Measurements from ENCODE around the gene ZSCAN5C. TPM values are rescaled to one million over a fixed set of nuclear protein-coding genes. Genes with fewer than 3 reads are reported as not detected.
"Not testable (repeated sequence)": the region's sequence is repeated elsewhere in the genome, so short reads cannot be mapped to it uniquely, and the experiment has no call there.

ZSCAN5C gene
- total and polyA plus RNA-seq, 4 experiments from 2014 or later = not detected

DNA sequence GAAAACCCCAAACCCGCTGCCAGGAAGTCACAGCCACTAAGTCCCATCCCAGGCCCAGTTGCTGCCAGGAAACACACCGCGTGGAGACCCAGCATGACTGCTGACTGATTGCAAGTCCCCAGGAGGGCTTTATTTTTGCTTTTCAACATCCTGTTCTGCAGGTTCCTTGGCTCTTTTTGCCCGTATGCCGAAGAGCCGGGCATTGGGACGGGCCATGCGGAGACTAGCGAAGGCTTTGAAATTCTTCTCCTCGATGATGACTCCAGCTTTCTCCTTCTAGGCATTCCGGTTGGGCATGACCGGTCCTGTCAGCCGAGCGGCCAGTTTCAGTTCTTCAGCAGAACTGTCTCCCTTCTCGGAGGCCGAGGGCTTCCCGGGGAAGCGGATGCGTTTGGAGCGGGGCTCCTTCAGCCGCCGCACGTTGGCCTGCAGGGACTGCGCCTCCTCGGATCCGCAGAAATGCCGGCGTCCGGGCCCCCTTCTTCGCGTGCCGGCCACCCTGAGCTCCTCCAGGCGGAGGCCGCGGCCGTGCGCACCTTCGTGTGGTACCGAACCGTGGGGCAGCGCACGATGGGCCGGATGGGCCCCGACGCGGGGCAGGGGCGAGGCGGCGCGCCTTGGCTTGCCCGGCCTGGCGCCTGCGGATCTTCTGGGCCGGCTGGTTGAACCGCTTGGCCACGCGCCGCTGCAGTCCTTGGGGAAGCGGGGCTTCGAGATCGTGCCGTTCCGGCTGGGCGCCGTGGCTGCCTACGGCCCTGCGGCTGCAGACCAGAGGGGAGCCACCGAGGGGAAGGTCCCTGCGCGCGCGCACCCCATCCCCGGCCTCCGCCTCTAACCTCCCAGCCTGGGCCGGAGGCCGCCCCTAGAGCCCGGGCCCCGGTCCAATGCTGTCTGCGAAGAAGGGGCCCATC lies 15.2 kb downstream of the ZSCAN5C start:
- H3K4me3 ChIP-seq (ENCODE audit: low read length in 2 of 2) = no peak overlapping the region
- peak overlapping the region in 2 of 8 donors; percentile 3 to 28 for H3K4me3 Mint-ChIP-seq
- intact Hi-C loops (cut with micrococcal nuclease) = no loop called here
- no peaks in the 10 kb centered on the region for H3K27me3 ChIP-seq (ENCODE audit: insufficient read depth, low read length)
- peaks cover 15% of the 10 kb centered on the region in 2 donors for H3K27me3 Mint-ChIP-seq
- peaks cover 0 to 2% (median 0%) of the 10 kb centered on the region in 8 donors for H3K9me3 Mint-ChIP-seq
- no peaks in the 10 kb centered on the region for H3K9me3 ChIP-seq (ENCODE audit: control insufficient read depth in 1 of 2, low read length in 2 of 2)
- no peak for DNase-seq
- H3K4me1 ChIP-seq (ENCODE audit: insufficient read depth, low read length) = no peaks in the 10 kb centered on the region
- peaks cover 0 to 9% (median 0%) of the 10 kb centered on the region in 4 donors for H3K4me1 Mint-ChIP-seq
- H3K27ac ChIP-seq (ENCODE audit: low read depth, low read length) = no peak overlapping the region
- CTCF ChIA-PET (ENCODE audit: partially characterized antibody) = no interaction called here
- H3K36me3 ChIP-seq (ENCODE audit: insufficient read depth, low read length) = no peaks in the 10 kb centered on the region
- no peak overlapping the region for H3K27ac Mint-ChIP-seq
- H3K36me3 Mint-ChIP-seq = peaks cover 12 to 16% of the 10 kb centered on the region in 2 donors
- POLR2A ChIA-PET (ENCODE audit: partially characterized antibody) = no interaction called here

DNA sequence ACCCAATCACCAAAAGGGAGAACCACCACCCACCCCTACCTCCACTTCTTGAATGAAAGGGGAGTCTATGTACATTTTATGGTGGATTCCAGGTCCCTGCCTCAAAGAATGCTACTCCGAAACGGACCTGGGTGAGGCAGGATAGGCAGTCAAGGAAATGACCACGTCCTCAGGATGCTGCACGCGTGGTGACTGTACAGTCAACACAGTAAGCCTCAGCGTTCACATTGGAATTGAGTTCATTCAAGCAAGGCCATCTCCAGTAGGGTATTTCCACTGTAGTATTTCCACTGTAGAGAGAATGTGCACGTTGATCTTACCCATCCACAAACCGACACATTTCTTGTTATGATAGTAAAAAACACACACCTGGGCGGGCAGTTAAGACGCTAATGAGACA lies 16.9 kb downstream of the ZSCAN5C start:
- peaks cover 15% of the 10 kb centered on the region in 2 donors for H3K27me3 Mint-ChIP-seq
- H3K4me3 ChIP-seq (ENCODE audit: low read length in 2 of 2) = no peak overlapping the region
- no peak for DNase-seq
- H3K36me3 ChIP-seq (ENCODE audit: insufficient read depth, low read length) = no peaks in the 10 kb centered on the region
- POLR2A ChIA-PET (ENCODE audit: partially characterized antibody) = no interaction called here
- H3K27ac Mint-ChIP-seq = no peak overlapping the region
- peaks cover 0 to 9% (median 0%) of the 10 kb centered on the region in 4 donors for H3K4me1 Mint-ChIP-seq
- H3K9me3 Mint-ChIP-seq = peaks cover 0 to 1% (median 0%) of the 10 kb centered on the region in 8 donors
- no peaks in the 10 kb centered on the region for H3K9me3 ChIP-seq (ENCODE audit: control insufficient read depth in 1 of 2, low read length in 2 of 2)
- H3K4me1 ChIP-seq (ENCODE audit: insufficient read depth, low read length) = no peaks in the 10 kb centered on the region
- CTCF ChIA-PET (ENCODE audit: partially characterized antibody) = no interaction called here
- H3K4me3 Mint-ChIP-seq = no peak overlapping the region
- H3K27ac ChIP-seq (ENCODE audit: low read depth, low read length) = no peak overlapping the region
- no peaks in the 10 kb centered on the region for H3K27me3 ChIP-seq (ENCODE audit: insufficient read depth, low read length)
- intact Hi-C loops (cut with micrococcal nuclease) = no loop called here
- peaks cover 25 to 29% of the 10 kb centered on the region in 2 donors for H3K36me3 Mint-ChIP-seq

DNA sequence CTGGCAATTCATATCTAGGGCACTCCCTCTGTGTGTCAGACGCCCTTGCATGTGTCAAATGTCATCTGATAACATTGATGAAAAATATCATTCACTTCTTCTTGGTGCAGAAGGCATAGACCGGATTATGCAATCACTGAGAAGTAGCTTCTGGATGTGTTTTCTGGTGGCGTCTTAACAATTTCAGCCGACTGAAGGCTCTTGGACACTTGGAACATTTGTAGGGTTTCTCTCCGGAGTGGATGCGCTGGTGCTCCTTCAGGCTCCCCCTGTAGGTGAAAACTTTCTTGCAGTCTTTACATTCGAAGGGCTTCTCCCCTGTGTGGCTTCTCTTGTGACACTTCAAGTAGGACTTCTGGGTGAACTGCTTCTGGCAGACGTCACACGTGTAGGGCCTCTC lies 19.4 kb downstream of the ZSCAN5C start:
- CTCF ChIA-PET (ENCODE audit: partially characterized antibody); POLR2A ChIA-PET (ENCODE audit: partially characterized antibody); H3K27ac ChIP-seq (ENCODE audit: low read depth, low read length); H3K4me1 ChIP-seq (ENCODE audit: insufficient read depth, low read length); H3K27ac Mint-ChIP-seq; H3K27me3 ChIP-seq (ENCODE audit: insufficient read depth, low read length); H3K4me3 ChIP-seq (ENCODE audit: low read length in 2 of 2); DNase-seq; H3K36me3 ChIP-seq (ENCODE audit: insufficient read depth, low read length); H3K9me3 Mint-ChIP-seq; H3K27me3 Mint-ChIP-seq; intact Hi-C loops (cut with micrococcal nuclease); H3K4me1 Mint-ChIP-seq; H3K9me3 ChIP-seq (ENCODE audit: control insufficient read depth in 1 of 2, low read length in 2 of 2); H3K4me3 Mint-ChIP-seq: not testable (repeated sequence)
- H3K36me3 Mint-ChIP-seq = peaks cover 25 to 29% of the 10 kb centered on the region in 2 donors

DNA sequence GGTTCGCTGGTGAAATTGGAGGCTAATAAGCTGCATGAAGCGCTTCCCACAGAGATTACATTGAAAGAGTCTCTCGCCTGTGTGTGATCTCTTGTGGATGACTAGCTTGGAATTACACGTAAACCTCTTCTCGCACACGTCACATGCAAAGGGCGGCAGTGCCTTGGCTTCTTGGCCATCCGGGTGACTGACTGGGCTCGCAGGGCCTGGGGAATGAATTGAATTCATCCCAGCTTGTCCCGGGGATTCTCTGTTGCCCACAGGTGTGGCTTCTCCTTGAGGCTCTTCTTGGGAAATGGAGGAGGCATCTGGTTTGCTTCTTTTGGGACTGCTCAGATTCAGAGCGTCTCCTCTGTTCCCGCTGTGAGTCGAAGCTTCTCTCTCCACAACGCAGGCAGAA lies 19.8 kb downstream of the ZSCAN5C start:
- Mint-ChIP-seq H3K36me3 (peaks cover 25 to 29% of the 10 kb centered on the region in 2 donors), H3K9me3 (no peaks in the 10 kb centered on the region), H3K4me3 (no peak overlapping the region), H3K4me1 (peaks cover 0 to 7% (median 0%) of the 10 kb centered on the region in 4 donors), H3K27ac (no peak overlapping the region), H3K27me3 (peaks cover 3 to 5% of the 10 kb centered on the region in 2 donors)
- intact Hi-C loops (cut with micrococcal nuclease) = no loop called here
- no peaks in the 10 kb centered on the region for H3K4me1 ChIP-seq (ENCODE audit: insufficient read depth, low read length)
- DNase-seq = no peak
- H3K9me3 ChIP-seq (ENCODE audit: control insufficient read depth in 1 of 2, low read length in 2 of 2) = no peaks in the 10 kb centered on the region
- no peaks in the 10 kb centered on the region for H3K36me3 ChIP-seq (ENCODE audit: insufficient read depth, low read length)
- no peak overlapping the region for H3K27ac ChIP-seq (ENCODE audit: low read depth, low read length)
- no peaks in the 10 kb centered on the region for H3K27me3 ChIP-seq (ENCODE audit: insufficient read depth, low read length)
- ChIA-PET CTCF (ENCODE audit: partially characterized antibody) (no interaction called here), POLR2A (ENCODE audit: partially characterized antibody) (no interaction called here)
- H3K4me3 ChIP-seq (ENCODE audit: low read length in 2 of 2) = no peak overlapping the region

DNA sequence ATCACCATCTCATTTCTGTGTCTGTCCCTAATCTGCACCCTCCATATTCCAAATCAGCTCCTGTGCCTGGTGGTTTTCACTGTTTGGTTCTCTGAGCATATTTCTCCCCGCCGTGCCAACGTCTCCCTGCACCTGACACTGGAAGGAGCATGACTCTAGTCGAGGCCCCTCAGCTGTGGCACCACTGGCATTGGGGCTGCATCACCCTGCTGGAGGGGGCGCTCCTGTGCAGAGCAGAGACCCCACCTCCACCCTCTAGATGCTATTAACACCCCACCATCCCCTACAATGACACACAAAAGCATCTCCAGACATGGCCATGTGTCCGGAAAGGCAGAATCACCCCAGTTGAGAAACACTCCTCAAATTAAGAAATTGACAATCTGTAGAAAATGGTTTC lies 20.8 kb downstream of the ZSCAN5C start:
- Mint-ChIP-seq H3K4me1 (peaks cover 0 to 3% (median 0%) of the 10 kb centered on the region in 4 donors), H3K27ac (peak overlapping the region in 1 of 7 donors; percentile 15), H3K4me3 (no peak overlapping the region), H3K27me3 (peaks cover 2% of the 10 kb centered on the region in 2 donors), H3K9me3 (no peaks in the 10 kb centered on the region), H3K36me3 (peaks cover 25 to 28% of the 10 kb centered on the region in 2 donors)
- H3K36me3 ChIP-seq (ENCODE audit: insufficient read depth, low read length) = no peaks in the 10 kb centered on the region
- no peaks in the 10 kb centered on the region for H3K4me1 ChIP-seq (ENCODE audit: insufficient read depth, low read length)
- ChIA-PET CTCF (ENCODE audit: partially characterized antibody) (no interaction called here), POLR2A (ENCODE audit: partially characterized antibody) (no interaction called here)
- no peak for DNase-seq
- H3K27me3 ChIP-seq (ENCODE audit: insufficient read depth, low read length) = no peaks in the 10 kb centered on the region
- no peaks in the 10 kb centered on the region for H3K9me3 ChIP-seq (ENCODE audit: control insufficient read depth in 1 of 2, low read length in 2 of 2)
- no peak overlapping the region for H3K27ac ChIP-seq (ENCODE audit: low read depth, low read length)
- intact Hi-C loops (cut with micrococcal nuclease) = no loop called here
- H3K4me3 ChIP-seq (ENCODE audit: low read length in 2 of 2) = no peak overlapping the region

DNA sequence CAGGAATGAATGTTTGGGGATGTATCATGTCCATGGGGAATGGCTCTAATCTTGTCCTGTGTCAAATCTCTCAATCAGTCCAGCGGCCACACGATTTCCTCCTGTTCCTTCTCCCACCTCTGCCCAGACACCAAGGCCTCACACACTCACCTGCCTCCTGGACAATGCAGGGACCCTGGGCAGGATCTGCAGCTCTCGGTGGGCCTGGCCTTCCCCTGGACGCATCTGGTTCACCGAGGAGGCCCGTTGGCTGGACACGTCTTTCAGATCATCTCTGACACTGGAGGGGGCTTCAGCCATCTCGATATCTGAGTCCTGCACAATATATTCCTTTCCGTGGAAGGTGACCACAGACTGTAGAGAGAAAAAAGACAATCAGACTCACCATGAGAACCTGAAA lies 21.4 kb downstream of the ZSCAN5C start:
- H3K36me3 Mint-ChIP-seq = peaks cover 25 to 26% of the 10 kb centered on the region in 2 donors
- ChIA-PET CTCF (ENCODE audit: partially characterized antibody) (no interaction called here), POLR2A (ENCODE audit: partially characterized antibody) (no interaction called here)
- H3K27me3 Mint-ChIP-seq = peaks cover 0 to 2% of the 10 kb centered on the region in 2 donors
- no peak overlapping the region for H3K4me3 Mint-ChIP-seq
- no peak for DNase-seq
- H3K27ac Mint-ChIP-seq = no peak overlapping the region
- Histone ChIP-seq H3K4me1 (ENCODE audit: insufficient read depth, low read length) (no peaks in the 10 kb centered on the region), H3K4me3 (ENCODE audit: low read length in 2 of 2) (no peak overlapping the region), H3K27ac (ENCODE audit: low read depth, low read length) (no peak overlapping the region), H3K27me3 (ENCODE audit: insufficient read depth, low read length) (no peaks in the 10 kb centered on the region), H3K9me3 (ENCODE audit: control insufficient read depth in 1 of 2, low read length in 2 of 2) (no peaks in the 10 kb centered on the region), H3K36me3 (ENCODE audit: insufficient read depth, low read length) (no peaks in the 10 kb centered on the region)
- intact Hi-C loops (cut with micrococcal nuclease) = no loop called here
- H3K9me3 Mint-ChIP-seq = no peaks in the 10 kb centered on the region
- H3K4me1 Mint-ChIP-seq = no peaks in the 10 kb centered on the region

DNA sequence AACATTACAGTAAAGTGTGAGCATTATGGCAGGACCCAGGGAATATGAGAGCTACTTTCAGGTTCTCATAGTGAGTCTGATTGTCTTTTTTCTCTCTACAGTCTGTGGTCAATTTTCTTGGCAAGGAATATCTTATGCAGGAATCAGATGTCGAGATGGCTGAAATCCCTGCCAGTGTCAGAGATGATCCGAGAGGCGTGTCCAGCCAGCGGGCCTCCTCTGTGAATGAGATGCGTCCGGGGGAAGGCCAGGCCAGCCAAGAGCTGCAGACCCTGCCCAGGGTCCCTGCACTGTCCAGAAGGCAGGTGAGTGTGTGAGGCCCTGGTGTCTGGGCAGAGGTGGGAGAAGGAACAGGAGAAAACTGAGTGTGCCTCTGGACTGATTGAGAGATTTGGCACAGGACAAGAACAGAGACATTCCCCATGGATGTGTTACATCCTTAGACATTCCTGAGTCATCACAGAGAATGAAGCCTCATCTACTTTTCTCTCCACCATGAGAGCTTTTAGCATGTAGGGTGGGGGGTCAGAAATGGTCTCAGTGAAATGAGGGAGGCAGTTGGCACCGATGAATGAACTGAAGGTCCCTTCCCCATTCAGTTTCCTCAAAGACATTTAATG lies 43.2 kb downstream of the ZSCAN5C start:
- H3K36me3 Mint-ChIP-seq = peaks cover 0 to 10% of the 10 kb centered on the region in 2 donors
- no peaks in the 10 kb centered on the region for H3K36me3 ChIP-seq (ENCODE audit: insufficient read depth, low read length)
- no peaks in the 10 kb centered on the region for H3K27me3 Mint-ChIP-seq
- no peaks in the 10 kb centered on the region for H3K4me1 Mint-ChIP-seq
- DNase-seq = no peak
- no peak overlapping the region for H3K27ac ChIP-seq (ENCODE audit: low read depth, low read length)
- intact Hi-C loops (cut with micrococcal nuclease) = no loop called here
- no peaks in the 10 kb centered on the region for H3K4me1 ChIP-seq (ENCODE audit: insufficient read depth, low read length)
- CTCF ChIA-PET (ENCODE audit: partially characterized antibody) = no interaction called here
- H3K27me3 ChIP-seq (ENCODE audit: insufficient read depth, low read length) = no peaks in the 10 kb centered on the region
- POLR2A ChIA-PET (ENCODE audit: partially characterized antibody) = no interaction called here
- H3K9me3 Mint-ChIP-seq = no peaks in the 10 kb centered on the region
- no peak overlapping the region for H3K27ac Mint-ChIP-seq
- no peak overlapping the region for H3K4me3 ChIP-seq (ENCODE audit: low read length in 2 of 2)
- H3K4me3 Mint-ChIP-seq = no peak overlapping the region
- H3K9me3 ChIP-seq (ENCODE audit: control insufficient read depth in 1 of 2, low read length in 2 of 2) = no peaks in the 10 kb centered on the region

All from CD4-positive, alpha-beta memory T cell (primary cell).